Measurements from ENCODE around the gene CDC73. TPM values are rescaled to one million over a fixed set of nuclear protein-coding genes. Genes with fewer than 3 reads are reported as not detected.

Gene CDC73
- total and polyA plus RNA-seq, 9 of the 15 experiments (the other 6 are each of a cell fraction or from before 2014, with no cell fraction given): 19.0 to 61.7 (median 30.1) TPM

DNA sequence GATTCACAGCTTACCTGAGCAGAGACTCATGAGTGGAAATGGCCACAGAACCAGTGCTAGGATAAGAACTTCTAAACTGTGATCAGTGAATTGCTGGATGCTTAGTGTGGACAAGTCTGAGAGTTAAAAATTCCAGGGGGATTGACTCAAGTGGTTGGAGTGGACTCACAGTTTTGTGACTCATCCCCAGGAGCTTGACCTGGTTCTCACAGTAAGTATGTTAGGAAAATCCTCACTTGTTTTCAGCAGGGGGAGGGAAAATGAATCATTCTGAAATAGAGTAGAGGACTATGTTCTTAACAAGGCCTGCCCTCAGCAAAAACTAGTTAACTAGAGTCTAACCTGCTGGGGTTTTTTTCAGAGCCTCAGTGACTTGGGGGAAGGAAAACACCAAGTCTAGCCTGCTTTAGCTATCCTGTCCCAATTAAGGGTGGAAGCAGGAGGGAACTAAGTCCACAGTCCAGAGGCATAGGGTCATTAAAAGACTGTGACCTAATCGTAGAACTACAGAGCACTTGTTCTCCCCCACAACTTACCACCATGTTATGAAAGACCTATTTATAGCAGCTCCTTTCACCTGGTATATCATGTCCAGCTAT is 6.1 kb upstream of the CDC73 start (continued):
- TF ChIP-seq, protein P1, sequence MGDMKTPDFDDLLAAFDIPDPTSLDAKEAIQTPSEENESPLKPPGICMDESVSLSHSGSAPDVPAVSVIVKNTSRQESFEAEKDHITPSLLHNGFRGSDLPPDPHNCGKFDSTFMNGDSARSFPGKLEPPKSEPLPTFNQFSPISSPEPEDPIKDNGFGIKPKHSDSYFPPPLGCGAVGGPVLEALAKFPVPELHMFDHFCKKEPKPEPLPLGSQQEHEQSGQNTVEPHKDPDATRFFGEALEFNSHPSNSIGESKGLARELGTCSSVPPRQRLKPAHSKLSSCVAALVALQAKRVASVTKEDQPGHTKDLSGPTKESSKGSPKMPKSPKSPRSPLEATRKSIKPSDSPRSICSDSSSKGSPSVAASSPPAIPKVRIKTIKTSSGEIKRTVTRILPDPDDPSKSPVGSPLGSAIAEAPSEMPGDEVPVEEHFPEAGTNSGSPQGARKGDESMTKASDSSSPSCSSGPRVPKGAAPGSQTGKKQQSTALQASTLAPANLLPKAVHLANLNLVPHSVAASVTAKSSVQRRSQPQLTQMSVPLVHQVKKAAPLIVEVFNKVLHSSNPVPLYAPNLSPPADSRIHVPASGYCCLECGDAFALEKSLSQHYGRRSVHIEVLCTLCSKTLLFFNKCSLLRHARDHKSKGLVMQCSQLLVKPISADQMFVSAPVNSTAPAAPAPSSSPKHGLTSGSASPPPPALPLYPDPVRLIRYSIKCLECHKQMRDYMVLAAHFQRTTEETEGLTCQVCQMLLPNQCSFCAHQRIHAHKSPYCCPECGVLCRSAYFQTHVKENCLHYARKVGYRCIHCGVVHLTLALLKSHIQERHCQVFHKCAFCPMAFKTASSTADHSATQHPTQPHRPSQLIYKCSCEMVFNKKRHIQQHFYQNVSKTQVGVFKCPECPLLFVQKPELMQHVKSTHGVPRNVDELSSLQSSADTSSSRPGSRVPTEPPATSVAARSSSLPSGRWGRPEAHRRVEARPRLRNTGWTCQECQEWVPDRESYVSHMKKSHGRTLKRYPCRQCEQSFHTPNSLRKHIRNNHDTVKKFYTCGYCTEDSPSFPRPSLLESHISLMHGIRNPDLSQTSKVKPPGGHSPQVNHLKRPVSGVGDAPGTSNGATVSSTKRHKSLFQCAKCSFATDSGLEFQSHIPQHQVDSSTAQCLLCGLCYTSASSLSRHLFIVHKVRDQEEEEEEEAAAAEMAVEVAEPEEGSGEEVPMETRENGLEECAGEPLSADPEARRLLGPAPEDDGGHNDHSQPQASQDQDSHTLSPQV (IDR thresholded peaks at IDR 0.05): peak; percentile 60; the same call in 1 of the 2 replicates
- TF ChIP-seq TRIM28 (IDR thresholded peaks at IDR 0.05): peak; percentile 71; the same call in 1 of the 2 replicates
- TF ChIP-seq, protein P2, sequence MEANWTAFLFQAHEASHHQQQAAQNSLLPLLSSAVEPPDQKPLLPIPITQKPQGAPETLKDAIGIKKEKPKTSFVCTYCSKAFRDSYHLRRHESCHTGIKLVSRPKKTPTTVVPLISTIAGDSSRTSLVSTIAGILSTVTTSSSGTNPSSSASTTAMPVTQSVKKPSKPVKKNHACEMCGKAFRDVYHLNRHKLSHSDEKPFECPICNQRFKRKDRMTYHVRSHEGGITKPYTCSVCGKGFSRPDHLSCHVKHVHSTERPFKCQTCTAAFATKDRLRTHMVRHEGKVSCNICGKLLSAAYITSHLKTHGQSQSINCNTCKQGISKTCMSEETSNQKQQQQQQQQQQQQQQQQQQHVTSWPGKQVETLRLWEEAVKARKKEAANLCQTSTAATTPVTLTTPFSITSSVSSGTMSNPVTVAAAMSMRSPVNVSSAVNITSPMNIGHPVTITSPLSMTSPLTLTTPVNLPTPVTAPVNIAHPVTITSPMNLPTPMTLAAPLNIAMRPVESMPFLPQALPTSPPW (CRISPR knock-in tag; IDR thresholded peaks at IDR 0.05): peak; percentile 42; the same call in 1 of the 2 replicates
- TF ChIP-seq ELF4 (CRISPR knock-in tag; IDR thresholded peaks at IDR 0.05): no peak
- no peak for TF ChIP-seq NEUROD1 (IDR thresholded peaks at IDR 0.05; ENCODE audit: borderline replicate concordance, low read depth, low read length, partially characterized antibody)
- TF ChIP-seq KDM1A (IDR thresholded peaks at IDR 0.05): no peak
- TF ChIP-seq, protein P3, sequence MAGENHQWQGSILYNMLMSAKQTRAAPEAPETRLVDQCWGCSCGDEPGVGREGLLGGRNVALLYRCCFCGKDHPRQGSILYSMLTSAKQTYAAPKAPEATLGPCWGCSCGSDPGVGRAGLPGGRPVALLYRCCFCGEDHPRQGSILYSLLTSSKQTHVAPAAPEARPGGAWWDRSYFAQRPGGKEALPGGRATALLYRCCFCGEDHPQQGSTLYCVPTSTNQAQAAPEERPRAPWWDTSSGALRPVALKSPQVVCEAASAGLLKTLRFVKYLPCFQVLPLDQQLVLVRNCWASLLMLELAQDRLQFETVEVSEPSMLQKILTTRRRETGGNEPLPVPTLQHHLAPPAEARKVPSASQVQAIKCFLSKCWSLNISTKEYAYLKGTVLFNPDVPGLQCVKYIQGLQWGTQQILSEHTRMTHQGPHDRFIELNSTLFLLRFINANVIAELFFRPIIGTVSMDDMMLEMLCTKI (IDR thresholded peaks at IDR 0.05; ENCODE audit: partially characterized antibody): no peak
- TF ChIP-seq, protein P4, sequence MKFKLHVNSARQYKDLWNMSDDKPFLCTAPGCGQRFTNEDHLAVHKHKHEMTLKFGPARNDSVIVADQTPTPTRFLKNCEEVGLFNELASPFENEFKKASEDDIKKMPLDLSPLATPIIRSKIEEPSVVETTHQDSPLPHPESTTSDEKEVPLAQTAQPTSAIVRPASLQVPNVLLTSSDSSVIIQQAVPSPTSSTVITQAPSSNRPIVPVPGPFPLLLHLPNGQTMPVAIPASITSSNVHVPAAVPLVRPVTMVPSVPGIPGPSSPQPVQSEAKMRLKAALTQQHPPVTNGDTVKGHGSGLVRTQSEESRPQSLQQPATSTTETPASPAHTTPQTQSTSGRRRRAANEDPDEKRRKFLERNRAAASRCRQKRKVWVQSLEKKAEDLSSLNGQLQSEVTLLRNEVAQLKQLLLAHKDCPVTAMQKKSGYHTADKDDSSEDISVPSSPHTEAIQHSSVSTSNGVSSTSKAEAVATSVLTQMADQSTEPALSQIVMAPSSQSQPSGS (CRISPR knock-in tag; IDR thresholded peaks at IDR 0.05): no peak
- TF ChIP-seq, protein P5, sequence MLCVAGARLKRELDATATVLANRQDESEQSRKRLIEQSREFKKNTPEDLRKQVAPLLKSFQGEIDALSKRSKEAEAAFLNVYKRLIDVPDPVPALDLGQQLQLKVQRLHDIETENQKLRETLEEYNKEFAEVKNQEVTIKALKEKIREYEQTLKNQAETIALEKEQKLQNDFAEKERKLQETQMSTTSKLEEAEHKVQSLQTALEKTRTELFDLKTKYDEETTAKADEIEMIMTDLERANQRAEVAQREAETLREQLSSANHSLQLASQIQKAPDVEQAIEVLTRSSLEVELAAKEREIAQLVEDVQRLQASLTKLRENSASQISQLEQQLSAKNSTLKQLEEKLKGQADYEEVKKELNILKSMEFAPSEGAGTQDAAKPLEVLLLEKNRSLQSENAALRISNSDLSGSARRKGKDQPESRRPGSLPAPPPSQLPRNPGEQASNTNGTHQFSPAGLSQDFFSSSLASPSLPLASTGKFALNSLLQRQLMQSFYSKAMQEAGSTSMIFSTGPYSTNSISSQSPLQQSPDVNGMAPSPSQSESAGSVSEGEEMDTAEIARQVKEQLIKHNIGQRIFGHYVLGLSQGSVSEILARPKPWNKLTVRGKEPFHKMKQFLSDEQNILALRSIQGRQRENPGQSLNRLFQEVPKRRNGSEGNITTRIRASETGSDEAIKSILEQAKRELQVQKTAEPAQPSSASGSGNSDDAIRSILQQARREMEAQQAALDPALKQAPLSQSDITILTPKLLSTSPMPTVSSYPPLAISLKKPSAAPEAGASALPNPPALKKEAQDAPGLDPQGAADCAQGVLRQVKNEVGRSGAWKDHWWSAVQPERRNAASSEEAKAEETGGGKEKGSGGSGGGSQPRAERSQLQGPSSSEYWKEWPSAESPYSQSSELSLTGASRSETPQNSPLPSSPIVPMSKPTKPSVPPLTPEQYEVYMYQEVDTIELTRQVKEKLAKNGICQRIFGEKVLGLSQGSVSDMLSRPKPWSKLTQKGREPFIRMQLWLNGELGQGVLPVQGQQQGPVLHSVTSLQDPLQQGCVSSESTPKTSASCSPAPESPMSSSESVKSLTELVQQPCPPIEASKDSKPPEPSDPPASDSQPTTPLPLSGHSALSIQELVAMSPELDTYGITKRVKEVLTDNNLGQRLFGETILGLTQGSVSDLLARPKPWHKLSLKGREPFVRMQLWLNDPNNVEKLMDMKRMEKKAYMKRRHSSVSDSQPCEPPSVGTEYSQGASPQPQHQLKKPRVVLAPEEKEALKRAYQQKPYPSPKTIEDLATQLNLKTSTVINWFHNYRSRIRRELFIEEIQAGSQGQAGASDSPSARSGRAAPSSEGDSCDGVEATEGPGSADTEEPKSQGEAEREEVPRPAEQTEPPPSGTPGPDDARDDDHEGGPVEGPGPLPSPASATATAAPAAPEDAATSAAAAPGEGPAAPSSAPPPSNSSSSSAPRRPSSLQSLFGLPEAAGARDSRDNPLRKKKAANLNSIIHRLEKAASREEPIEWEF (CRISPR knock-in tag; IDR thresholded peaks at IDR 0.05): 0 out of 2 replicates have a peak, but pooled peaks have one; percentile 10
- no peak for TF ChIP-seq SIRT6 (IDR thresholded peaks at IDR 0.05; ENCODE audit: low read depth, low read length)
- TF ChIP-seq, protein P6, sequence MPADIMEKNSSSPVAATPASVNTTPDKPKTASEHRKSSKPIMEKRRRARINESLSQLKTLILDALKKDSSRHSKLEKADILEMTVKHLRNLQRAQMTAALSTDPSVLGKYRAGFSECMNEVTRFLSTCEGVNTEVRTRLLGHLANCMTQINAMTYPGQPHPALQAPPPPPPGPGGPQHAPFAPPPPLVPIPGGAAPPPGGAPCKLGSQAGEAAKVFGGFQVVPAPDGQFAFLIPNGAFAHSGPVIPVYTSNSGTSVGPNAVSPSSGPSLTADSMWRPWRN (IDR thresholded peaks at IDR 0.05; ENCODE audit: low read depth): no peak
- no peak for TF ChIP-seq MAZ (CRISPR knock-in tag; conservative IDR thresholded peaks at IDR 0.05 in 1 of 2, IDR thresholded peaks at IDR 0.05 in 1 of 2)
